Right kidney (tissue), 9 donors: Measurements from ENCODE around the gene DHRS4.

Experiments
- DNase-seq: peaks from one replicate; pipeline ENCODE4 v3.0.0-alpha.2; 2016
- long read RNA-seq, 8 donors: transcript quantifications; one replicate each; lab custom pipeline, GENCODE V29; 2026

Gene DHRS4
- long read RNA-seq, donor 1, transcript DHRS4-201 (8 exons, 1,443 nt): major isoform, 23 of 53 reads
- long read RNA-seq, donor 1, transcript DHRS4-202 (4 exons, 785 nt): minor isoform, 5 of 53 reads
- long read RNA-seq, donor 1, transcript DHRS4-203 (5 exons, 727 nt): minor isoform, 16 of 53 reads
- long read RNA-seq, donor 1, partial matches to known transcripts: 7 of 53 reads
- long read RNA-seq, donor 1, other reads (novel, unspliced or antisense): 0 of 53 reads
- long read RNA-seq, donor 2, transcript DHRS4-203 (5 exons, 727 nt): minor isoform, 6 of 28 reads
- long read RNA-seq, donor 2, transcript DHRS4-201 (8 exons, 1,443 nt): major isoform, 12 of 28 reads
- long read RNA-seq, donor 2, partial matches to known transcripts: 5 of 28 reads
- long read RNA-seq, donor 2, other reads (novel, unspliced or antisense): 0 of 28 reads
- long read RNA-seq, donor 3, transcript DHRS4-203 (5 exons, 727 nt): major isoform, 8 of 22 reads
- long read RNA-seq, donor 3, transcript DHRS4-201 (8 exons, 1,443 nt): minor isoform, 5 of 22 reads
- long read RNA-seq, donor 3, partial matches to known transcripts: 5 of 22 reads
- long read RNA-seq, donor 3, other reads (novel, unspliced or antisense): 0 of 22 reads
- long read RNA-seq, donor 4, transcript DHRS4-203 (5 exons, 727 nt): major isoform, 12 of 17 reads
- long read RNA-seq, donor 4, partial matches to known transcripts: 0 of 17 reads
- long read RNA-seq, donor 4, other reads (novel, unspliced or antisense): 0 of 17 reads
- long read RNA-seq, donor 5, transcript DHRS4-201 (8 exons, 1,443 nt): major isoform, 23 of 47 reads
- long read RNA-seq, donor 5, transcript DHRS4-203 (5 exons, 727 nt): minor isoform, 15 of 47 reads
- long read RNA-seq, donor 5, partial matches to known transcripts: 6 of 47 reads
- long read RNA-seq, donor 5, other reads (novel, unspliced or antisense): 0 of 47 reads
- long read RNA-seq, donor 6, transcript DHRS4-201 (8 exons, 1,443 nt): major isoform, 15 of 35 reads
- long read RNA-seq, donor 6, transcript DHRS4-203 (5 exons, 727 nt): minor isoform, 6 of 35 reads
- long read RNA-seq, donor 6, partial matches to known transcripts: 11 of 35 reads
- long read RNA-seq, donor 6, other reads (novel, unspliced or antisense): 0 of 35 reads
- long read RNA-seq, donor 7: 0 reads
- long read RNA-seq, donor 8, transcript DHRS4-203 (5 exons, 727 nt): minor isoform, 12 of 42 reads
- long read RNA-seq, donor 8, transcript DHRS4-201 (8 exons, 1,443 nt): major isoform, 18 of 42 reads
- long read RNA-seq, donor 8, partial matches to known transcripts: 6 of 42 reads
- long read RNA-seq, donor 8, other reads (novel, unspliced or antisense): 0 of 42 reads

GRCh38 chr14:23953464-23954278 is at the start of gene DHRS4:
DHRS4 (plus strand) TSS chr14:23953770; CDS start chr14:23953789, 19 bp downstream.
- DNase-seq: peak; percentile 98

GRCh38 chr14:23910101-23910875 is 43.3 kb upstream of the DHRS4 start:
- DNase-seq: no peak

GRCh38 chr14:23910876-23911210 is 42.7 kb upstream of the DHRS4 start:
- no peak for DNase-seq

GRCh38 chr14:23915559-23915958 is 38.0 kb upstream of the DHRS4 start:
- no peak for DNase-seq

GRCh38 chr14:23916004-23916403 is 37.6 kb upstream of the DHRS4 start:
- DNase-seq: no peak

- DNase-seq: no peak
Measured at GRCh38 chr14:23916446-23916845, 37.1 kb upstream of the DHRS4 start.

- DNase-seq: no peak
Measured at GRCh38 chr14:23922545-23922944, 31.0 kb upstream of the DHRS4 start.

- DNase-seq: no peak
Measured at GRCh38 chr14:23925523-23926075, 28.0 kb upstream of the DHRS4 start.

- no peak for DNase-seq
Measured at GRCh38 chr14:23926543-23926942, 27.0 kb upstream of the DHRS4 start.

GRCh38 chr14:23929136-23929535 is 24.4 kb upstream of the DHRS4 start:
- no peak for DNase-seq

- peak; percentile 51 for DNase-seq
Measured at GRCh38 chr14:23929822-23930294, 23.7 kb upstream of the DHRS4 start.

- no peak for DNase-seq
Measured at GRCh38 chr14:23930742-23931141, 22.8 kb upstream of the DHRS4 start.

GRCh38 chr14:23931721-23932289 is 21.8 kb upstream of the DHRS4 start:
- no peak for DNase-seq

- DNase-seq: no peak
Measured at GRCh38 chr14:23932639-23933038, 20.9 kb upstream of the DHRS4 start.

GRCh38 chr14:23933108-23933741 is 20.3 kb upstream of the DHRS4 start:
- DNase-seq: no peak

GRCh38 chr14:23933742-23934128 is 19.8 kb upstream of the DHRS4 start:
- DNase-seq: peak; percentile 64

GRCh38 chr14:23935158-23935557 is 18.4 kb upstream of the DHRS4 start:
- no peak for DNase-seq

- DNase-seq: no peak
Measured at GRCh38 chr14:23936084-23936829, 17.3 kb upstream of the DHRS4 start.

- DNase-seq: peak; percentile 59
Measured at GRCh38 chr14:23937203-23937602, 16.4 kb upstream of the DHRS4 start.
